ENCODE measurements around the gene HNRNPAB.
A peak's percentile ranks its signal among the peaks of the same experiment; 100 is the strongest.

HNRNPAB gene

DNA sequence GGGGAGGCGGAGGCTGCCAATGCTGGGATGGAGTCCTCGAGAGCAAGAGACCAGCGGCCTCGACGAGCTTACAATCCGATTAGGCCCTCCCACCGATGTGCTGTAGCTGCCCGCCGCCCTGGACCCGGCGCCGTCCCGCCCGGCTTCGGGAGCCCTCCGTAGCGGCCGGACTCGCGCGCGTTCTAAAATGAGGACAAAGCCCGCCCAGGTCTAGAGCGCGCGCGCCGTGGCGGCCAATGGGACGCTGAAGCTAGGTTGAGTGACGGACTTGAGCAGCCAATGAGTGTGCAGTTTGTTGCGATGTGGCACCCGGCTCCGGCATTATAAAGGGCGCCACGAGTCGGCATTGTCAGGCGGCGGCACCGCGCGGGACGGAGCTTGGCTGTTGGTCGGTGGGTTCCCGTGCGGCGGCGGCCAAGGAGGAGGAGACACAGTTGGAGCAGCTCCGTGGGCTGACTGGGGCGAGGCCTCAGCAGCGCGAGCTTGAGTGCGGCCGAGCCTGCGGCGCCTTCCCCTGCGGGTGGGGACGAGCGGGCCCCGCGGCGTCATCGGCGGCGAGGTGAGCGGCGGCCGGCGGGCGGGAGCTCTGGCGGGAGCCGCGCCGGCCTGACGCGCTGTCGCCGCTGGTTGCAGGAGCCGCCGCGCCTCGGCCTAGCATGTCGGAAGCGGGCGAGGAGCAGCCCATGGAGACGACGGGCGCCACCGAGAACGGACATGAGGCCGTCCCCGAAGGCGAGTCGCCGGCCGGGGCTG, at the start of gene HNRNPAB:
HNRNPAB (plus strand) TSS at position 352 of the 753 bp plus-strand sequence; CDS start at position 657, 305 bp downstream.
- DNase-seq: peak; percentile 88 to 93

DNA sequence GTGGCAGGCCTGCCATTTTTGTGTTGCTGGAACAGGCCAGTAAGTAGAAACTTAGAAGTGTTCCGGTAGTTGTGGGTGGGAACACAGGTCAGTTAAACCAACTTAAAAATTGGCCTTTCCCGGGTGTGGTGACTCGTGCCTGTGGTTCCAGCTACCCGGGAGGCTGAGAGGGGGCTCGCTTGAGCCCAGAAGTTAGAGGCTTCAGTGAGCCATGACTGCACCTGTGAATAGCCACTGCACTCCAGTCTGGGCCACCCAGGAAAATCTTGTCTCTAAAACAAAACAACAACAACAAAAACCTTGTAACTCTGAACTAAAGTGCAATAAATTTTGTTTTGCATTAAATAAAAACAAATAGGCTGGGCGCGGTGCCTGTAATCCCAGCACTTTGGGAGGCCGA, 49.3 kb upstream of the HNRNPAB start:
- no peak for DNase-seq

DNA sequence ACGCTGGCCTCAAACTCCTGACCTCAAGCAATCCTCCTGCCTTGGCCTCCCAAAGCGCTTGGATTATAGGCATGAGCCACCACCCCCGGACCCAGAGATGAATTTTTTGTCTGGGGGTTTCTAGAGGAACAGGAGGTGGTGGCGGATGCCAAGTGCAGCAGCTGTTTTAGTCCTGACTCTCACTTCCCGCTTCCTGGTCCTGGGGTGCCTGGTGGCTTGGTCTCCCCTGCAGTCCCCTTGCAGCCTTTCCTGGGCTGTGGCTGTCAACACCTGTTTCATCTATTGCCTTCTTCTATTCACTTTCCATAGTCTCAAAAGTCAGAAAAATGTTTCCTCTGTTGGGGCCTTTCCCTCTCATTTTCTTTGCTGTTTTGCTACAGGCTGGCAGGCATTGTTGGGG, 44.2 kb upstream of the HNRNPAB start:
- no peak for DNase-seq

DNA sequence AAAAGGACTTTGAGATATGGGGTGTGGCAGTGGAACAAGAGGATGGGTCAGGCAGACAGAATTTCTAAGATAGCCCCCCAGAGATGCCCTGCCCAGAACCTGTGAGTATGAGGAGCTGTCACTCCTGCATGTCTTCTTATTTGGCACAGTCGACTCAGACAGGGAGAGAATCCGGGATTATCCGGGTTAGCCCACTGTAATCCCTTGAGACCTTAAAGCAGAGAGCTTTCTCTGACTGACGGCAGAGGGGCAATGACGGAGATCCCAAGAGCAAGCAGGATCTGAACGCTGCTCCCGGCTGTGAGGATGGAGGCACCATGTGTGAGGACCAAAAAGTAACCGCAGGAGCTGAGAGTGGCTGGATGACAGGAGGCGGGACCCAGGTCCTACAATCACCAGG, 41.9 kb upstream of the HNRNPAB start:
- no peak for DNase-seq

DNA sequence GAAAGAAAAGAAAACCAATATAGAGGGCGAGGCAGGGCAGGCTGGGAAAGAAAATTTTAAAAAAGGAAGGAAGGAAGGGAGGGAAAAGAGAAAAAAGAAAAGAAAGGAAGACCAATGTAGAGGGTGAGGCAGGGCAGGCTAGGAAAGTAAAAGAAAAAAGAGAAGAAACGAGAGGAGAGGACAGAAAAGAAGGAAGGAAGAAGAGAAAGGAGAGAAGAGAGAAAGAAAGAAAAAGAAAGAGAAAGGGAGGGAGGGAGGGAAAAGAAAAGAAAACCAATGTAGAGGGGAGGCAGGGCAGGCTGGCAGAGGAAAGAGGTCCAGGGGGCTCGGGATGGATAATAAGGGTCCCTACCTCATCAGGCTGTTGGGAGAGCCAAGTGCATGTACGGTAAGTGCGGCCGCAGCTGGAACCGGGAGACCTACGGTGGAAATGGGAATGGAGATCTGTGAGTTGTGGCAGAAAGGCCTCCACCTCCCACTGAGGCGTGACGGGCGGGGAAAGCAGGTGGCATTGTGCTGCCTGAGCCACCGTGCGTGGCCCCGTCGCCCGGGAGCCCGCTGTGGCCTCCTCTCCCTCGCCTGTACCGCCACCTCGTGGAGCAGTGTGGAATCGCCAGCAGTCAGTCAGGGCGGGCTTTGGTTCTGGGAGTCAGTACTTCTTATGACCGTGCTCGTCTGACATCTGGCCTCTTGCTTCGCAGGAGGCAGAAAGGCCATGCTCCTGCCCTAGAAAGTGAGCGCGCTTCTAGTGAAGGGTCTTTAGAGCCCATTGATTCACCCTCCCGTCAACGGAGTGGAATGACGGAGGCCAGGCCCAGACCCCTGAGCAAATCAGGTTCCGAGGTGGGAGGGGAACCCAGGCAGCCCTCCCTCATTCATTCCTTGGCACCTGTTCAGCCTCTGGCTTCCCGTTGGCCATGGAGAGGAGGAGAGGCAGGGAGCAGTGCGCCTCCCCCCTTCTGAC, 40.3 kb upstream of the HNRNPAB start:
- DNase-seq: peak; percentile 89 to 95

DNA sequence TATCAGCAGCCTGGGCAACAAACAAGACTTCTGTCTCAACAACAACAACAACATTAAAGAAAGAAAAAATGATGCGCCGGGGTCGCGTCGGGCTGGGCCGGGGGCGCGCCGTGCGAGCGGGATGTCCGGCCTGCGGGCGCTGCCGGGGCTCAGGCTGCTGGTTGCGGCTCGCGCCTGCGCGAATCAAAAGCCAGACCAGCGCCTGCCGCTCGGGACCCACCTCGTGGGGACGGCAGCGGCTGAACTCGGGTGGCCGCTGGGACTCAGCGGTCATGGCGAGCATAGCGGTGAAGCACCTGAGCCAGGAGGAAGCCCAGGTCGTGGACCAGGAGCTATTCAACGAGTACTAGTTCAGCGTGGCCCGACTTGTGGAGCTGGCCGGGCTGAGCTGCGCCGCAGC, 38.8 kb upstream of the HNRNPAB start:
- no peak for DNase-seq

DNA sequence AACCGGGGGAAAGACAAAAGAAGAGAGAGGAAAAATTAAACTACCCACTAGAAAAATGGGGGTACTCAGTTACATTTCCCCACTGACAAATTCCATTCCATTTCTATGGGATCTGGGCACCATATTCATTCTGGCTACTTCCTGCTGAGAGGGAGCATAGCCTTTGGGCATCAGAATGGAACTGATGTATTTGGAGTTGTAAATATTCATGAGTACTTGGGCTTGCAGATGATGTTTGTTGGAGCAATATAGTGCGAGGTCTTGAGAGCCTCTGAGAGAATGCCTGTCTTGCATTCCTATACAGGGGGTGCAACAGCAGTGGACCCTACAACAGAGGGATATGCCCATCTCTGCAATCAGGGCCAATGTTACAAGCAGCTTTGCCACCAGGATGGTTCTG, 33.9 kb upstream of the HNRNPAB start:
- DNase-seq: no peak

DNA sequence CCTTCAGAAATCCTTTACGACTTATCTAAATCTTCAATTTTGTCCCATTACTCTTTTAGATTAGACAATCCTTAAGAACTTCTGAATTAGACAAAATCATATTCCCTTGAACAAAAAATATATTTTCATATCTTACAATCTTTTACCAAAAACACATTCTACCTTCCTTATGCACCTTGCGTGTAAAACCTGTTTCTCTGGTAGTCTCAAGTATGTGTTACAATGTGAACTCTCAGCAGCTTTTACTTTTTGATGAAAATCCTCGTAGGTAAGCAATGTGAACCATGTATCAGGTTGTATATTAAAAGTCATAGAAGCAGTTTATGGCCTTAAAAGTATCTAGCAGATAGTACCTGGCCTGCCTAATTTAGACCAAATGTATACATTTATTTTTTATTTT, 29.9 kb upstream of the HNRNPAB start:
- DNase-seq: no peak

DNA sequence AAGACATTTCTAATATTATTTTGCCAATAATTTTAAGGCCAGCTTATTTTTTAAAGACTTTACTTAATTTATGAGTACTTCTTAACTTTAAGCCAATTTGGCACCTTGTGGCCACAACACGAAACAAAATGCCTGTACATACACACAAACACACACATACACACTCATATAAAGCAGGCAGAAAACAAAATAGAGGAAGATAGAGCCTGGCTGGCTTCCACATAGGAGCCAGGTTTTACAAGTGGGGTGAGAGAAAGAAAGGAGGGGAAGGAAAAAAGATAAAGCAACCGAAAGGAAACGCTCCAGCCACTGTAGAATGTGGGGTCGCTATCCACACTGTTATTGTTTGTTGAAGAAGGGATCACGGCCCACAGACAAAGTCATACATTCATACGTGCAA, 27.5 kb upstream of the HNRNPAB start:
- DNase-seq: no peak

DNA sequence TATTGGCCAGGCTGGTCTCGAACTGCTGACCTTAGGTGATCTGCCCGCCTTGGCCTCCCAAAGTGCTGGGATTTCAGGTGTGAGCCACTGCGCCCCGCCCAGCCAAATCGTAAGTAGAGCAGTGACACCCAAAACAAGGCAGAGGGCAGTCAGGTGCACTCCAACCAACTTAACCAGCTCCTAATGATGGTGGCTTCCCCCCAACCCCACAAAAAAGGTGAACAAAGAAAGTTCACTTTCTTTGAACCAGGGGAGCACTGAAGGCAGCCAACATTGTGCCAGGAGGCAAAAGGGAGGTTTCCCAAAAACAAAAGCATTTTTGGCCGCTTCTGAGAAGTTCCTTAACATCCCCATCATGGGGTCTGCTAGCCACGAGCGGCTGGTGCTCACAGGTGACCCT, 26.8 kb upstream of the HNRNPAB start:
- no peak for DNase-seq

DNA sequence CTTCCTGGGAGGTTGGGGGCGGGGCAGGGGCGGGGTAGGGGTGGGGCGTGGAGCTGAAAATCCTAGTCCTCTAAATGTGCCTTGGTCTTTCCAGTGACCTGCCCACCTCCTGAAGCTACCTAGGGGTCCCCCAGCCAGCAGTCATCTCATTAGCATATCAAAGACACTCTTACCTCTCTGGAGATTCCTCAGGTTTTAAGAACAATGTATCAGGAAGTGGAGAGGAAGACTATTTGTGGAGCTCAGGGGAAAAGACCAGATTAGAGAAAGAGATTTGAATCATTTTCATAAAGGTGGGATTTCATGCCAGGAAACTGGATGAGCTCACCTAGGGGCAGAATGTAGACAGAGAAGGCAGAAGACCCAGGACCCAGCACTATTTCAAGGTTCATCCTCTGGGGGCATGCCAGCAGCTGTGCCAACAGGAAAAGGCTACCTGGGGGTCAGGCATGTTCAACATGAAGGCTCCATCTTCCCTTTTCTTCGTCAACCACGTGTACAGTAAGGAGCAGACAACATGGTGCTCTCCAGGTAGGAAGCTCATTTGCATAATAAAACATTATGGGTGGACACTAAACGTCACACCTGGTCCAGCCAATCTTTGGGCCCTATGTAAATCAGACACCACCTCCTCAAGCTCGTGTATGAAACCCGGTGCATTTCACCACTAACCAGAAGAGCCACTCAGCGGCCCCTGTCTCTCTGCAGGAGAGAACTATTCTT, 24.0 kb upstream of the HNRNPAB start:
- DNase-seq: no peak

DNA sequence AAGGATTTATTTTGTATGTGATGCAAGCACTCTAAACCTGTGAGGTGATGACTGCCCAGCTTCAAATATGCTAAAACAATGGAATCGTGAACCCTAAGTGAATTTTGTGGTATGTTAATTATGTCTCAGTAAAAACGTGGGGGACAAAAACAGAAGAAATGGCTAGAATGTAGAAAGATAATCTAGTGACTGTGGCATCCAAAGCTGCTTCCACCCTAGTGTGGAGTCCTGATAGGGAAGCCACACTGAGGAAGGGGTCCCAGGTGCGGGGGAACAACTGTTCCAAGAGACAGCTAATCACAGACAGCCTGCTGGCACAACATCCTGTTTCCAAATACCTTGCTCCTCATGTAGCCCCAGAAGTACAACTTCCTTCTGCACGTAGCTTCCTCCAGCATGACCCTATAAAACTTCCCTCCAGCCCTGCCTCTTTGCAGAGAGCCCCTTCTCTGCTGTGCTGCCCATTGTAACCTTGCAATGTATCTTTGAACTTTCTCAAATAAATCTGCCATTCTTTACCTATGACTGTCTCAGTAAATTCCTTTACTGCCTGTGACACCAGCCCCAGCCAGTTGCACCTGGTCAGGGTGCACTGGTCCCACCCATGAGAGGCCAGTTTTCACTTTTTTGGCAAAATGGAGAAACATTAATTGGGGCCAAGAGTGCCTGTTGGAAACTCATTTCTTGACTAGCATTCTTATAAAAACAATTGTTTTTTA, 22.0 kb upstream of the HNRNPAB start:
- no peak for DNase-seq

DNA sequence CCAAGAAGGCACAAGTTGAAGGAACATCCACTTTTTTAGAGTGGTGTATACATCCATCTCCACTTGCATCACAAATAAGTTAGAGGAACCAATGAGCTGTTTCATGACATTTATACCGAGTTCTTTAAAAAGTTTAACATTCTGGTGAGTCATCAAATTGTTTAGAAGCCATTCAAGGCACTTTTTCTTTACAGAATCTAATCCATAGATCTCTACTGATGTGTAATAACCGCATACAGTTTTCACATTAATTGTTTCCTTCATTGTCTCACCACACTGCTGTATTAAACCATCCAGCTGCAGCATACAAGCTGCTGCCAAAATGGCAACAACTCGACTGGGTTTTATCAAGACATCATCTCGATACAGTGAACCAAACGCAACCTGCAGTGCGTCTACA, 17.9 kb upstream of the HNRNPAB start:
- no peak for DNase-seq

DNA sequence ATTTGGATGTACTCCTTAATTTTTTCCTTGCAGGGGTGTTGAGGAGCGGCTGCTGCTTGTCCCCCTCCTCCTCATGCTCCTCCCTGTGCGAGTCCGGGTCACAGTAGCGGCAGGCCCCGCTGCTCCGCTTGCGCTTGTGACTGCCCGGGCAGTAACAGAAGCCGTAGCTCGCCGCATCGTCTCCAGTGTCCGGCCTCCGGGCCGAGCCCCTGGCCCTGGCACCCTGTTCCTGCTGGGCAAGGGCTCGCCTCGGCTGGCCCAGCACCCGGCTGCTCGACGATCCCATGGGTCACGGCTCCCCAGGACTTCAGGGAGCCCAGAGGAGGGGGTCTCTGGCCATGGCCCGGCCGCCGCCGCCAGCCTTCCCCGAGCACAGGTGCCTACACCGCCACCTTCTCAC, 17.3 kb upstream of the HNRNPAB start, which contains the start of gene GMCL2:
GMCL2 (minus strand) TSS at position 358 of the 400 bp plus-strand sequence; CDS start at position 286, 72 bp downstream.
- no peak for DNase-seq

DNA sequence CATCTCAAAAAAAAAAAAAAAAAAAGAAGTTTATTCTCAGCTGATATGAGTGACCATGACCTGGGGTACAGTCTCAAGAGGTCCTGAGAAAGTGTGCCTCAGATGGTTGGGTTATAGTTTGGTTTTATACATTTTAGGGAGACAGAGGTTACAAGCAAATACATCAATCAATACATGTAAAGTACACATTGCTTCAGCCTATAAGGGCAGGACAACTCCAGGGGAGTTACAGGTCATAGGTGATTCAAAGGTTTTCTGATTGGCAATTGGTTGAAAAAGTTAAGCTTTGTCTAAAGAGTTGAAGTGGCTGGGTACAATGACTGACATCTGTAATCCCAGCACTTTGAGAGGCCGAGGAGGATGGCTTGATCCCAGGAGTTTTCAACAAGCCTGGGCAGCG, 14.9 kb upstream of the HNRNPAB start:
- DNase-seq: no peak

DNA sequence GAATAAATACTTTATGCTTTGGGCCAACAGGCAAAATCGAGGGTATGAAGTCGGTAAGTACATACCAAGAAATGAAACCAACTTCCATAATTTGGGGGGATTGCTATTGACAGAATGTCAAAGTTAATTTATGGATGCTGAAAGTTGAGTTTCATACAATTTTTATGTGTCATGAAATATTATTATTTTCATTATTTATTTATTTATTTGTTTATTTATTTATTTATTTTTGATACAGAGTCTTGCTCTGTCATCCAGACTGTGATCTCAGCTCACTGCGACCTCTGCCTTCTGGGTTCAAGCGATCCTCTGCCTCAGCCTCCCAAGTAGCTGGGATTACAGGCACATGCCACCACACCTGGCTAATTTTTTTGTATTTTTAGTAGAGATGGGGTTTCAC, 12.7 kb upstream of the HNRNPAB start:
- no peak for DNase-seq

DNA sequence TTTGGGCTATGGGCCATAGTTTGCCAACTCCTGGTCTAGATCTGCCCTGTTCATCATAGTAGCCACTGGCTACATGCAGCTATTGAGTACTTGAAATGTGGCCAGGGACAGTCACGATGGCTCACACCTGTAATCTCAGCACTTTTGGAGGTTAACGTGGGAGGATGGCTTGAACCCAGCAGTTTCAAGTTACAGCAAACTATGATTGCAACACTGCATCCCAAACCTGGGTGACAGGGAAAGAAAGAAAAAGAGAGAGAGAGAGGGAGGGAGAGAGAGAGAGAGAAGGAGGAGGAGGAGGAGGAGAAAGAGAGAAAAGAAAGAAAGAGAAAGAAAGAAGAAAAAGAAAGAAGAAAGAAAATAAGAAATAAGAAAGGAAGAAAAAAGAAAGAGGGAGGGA, 12.1 kb upstream of the HNRNPAB start:
- no peak for DNase-seq

DNA sequence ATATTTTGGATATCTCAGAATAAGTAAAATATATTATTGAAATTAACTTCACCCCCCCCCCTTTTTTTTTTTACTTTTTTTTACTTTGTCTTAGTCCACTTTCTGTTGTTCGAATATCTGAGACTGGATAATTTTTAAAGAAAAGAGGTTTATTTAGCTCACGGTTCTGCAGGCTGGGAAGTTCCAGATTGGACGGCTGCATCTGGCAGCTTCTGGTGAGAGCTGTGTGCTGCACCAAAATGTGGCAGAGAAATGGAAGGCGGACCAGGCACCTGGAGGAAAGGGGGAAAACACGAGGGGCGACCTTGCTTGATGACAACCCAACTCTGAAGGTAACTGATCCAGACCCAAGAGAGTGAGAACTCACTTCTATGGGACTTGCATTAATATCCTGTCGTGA, 11.5 kb upstream of the HNRNPAB start:
- no peak for DNase-seq

DNA sequence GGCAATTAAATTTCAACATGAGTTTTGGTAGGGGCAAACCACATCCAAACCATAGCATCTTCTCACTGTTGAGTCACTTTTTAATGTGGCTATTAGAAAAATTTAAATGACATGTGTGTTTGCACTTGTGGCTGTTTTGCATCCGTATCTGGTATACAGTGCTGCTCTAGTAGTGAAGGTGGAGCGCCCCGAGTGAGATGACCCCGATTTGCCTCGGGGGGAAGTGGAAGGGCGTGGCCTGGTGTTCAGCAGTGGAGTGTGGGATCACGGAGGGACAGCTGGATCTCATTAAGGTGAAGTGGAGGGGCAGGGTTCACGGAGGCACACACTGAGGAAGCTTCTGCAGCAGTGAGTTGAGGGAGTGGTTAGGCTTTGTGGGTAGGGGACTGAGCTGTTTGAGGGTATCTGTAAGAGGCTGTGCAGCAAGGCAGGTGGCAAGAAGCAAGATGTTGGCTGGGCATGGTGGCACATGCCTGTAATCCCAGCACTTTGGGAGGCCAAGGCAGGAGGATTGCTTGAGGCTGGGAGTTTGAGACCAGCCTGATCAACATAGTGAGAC, 11.0 kb upstream of the HNRNPAB start:
- no peak for DNase-seq

DNA sequence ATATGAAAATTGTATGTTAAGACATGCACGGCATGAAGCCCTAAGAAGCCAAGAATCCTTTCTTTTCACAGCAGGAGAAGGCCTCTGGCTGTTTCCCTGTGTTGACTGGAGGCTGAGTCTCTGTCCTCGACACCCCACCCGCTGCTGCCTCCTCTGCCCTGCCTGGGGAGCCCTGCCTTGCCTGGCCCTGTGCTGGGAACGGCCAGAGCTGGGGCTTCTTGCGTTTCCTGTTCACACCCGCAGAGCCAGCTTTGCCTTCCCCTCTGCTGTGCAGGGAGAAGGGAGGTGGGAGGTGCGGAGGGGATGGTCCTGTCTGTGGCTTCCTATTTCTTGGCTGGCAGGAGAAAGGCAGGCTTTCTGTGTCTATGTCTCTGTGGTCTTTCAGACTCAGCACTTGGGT, 10.3 kb upstream of the HNRNPAB start:
- no peak for DNase-seq

DNA sequence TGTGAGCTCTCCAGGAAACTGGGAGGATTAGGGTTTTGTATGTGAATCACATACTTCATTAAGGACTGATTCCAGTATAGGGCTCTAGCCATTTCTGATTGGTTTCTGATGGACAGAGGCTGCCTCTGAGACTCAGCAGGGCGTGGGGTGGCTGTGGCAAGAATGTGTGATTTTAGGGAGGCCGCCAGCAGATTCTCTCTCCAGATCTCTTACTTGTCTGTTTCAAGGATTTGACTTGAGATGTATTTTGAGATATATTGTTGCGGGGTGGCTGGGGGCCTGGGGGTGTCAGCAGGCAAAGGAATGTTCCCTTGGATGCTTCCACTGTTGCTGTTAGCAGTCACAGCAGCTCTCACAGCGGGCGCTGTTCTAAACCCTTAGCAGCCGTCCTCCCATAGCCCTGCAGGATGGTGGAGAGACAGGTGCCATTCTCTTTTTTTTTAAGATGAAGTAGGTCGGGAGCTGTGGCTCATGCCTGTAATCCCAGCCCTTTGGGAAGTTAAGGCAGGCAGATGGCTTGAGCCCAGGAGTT, 8.0 kb upstream of the HNRNPAB start:
- DNase-seq: no peak

DNA sequence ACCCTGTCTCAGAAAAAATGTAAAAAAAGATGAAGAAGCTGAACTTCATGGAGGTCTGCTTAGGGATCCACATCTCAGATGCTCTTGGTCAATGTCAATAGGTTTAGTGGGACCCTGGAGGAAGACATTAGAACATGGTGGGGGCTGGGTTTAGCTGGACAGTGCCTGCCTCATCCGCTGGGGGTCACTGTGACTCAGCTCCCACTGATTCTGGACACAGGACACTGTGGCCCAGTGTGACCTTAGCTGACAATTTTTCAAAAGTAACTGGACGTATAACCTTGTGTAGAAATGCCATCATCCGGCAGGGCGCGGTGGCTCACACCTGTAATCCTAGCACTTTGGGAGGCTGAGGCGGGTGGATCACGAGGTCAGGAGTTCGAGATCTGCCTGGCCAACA, 7.3 kb upstream of the HNRNPAB start:
- DNase-seq: no peak
